Measurements from ENCODE around the gene PIEZO1.

DNA sequence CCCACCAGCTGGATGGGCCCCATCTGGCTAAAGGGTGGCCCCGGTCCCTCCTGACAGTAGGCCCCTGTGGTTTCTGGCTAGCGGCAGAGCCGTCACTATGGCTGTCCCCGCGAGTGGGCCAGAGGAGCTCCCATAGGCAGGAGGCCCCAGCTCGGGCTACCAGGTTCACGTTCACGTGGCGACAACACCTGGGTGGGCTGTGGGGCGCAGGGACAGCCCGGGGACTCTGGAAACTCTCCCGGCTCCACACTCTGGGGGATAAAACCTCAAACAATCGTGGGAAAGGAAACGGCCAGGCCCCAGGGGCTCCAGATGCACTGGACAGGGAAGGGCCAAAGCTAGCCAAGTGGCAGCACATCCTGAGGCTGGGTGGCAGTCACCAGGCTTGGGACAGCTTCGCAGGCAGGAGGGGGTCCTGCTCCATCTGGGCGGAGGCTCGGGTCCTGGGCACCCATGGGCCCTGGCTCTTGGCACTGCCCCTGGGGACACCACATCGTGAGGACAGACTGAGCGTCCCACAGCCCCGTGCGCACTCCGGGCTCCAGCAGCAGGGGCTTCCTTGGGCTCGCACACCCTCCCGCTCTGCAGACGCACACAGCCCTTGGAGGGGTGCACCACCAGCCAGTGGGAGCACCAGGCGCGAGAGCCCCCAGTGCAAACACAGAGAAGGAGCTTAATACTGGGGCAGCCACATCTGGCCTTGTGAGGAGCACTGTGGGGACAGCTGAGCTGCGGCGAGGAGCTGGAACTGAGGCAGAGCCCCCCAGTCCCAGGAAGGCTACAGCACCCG, 83.2 kb downstream of the PIEZO1 start:
- TF ChIP-seq POLR2A (IDR thresholded peaks at IDR 0.05) (no peak), POLR2AphosphoS5 (IDR thresholded peaks at IDR 0.05) (no peak)
- TF ChIP-seq, protein P1, sequence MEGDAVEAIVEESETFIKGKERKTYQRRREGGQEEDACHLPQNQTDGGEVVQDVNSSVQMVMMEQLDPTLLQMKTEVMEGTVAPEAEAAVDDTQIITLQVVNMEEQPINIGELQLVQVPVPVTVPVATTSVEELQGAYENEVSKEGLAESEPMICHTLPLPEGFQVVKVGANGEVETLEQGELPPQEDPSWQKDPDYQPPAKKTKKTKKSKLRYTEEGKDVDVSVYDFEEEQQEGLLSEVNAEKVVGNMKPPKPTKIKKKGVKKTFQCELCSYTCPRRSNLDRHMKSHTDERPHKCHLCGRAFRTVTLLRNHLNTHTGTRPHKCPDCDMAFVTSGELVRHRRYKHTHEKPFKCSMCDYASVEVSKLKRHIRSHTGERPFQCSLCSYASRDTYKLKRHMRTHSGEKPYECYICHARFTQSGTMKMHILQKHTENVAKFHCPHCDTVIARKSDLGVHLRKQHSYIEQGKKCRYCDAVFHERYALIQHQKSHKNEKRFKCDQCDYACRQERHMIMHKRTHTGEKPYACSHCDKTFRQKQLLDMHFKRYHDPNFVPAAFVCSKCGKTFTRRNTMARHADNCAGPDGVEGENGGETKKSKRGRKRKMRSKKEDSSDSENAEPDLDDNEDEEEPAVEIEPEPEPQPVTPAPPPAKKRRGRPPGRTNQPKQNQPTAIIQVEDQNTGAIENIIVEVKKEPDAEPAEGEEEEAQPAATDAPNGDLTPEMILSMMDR (IDR thresholded peaks at IDR 0.05), result no peak
